SJSA1 (cell line): ENCODE measurements around the gene TSPAN4. TPM values are rescaled to one million over a fixed set of nuclear protein-coding genes. Genes with fewer than 3 reads are reported as not detected.
A peak's percentile ranks its signal among the peaks of the same experiment; 100 is the strongest.

Experiments
- DNase-seq, 2 experiments: peaks; one replicate each; pipeline ENCODE4 v3.0.0-alpha.2; 2015 to 2020; ENCODE audit warnings: low spot score in 2 of 2, low read depth in 1 of 2
- H3K27ac ChIP-seq: fragments of 250-450 bp; sonication (Bioruptor Pico); 2 replicates; pipeline ENCODE4 v1.5.1; 2020; ENCODE audit warnings: mild to moderate bottlenecking, moderate library complexity
- H3K27me3 ChIP-seq: fragments of 250-450 bp; sonication (Bioruptor Pico); replicated peaks from 2 replicates; pipeline ENCODE4 v1.5.1; 2020; ENCODE audit warnings: mild to moderate bottlenecking, moderate library complexity
- H3K36me3 ChIP-seq: fragments of 250-450 bp; sonication (Bioruptor Pico); 2 replicates; pipeline ENCODE4 v1.5.1; 2020; ENCODE audit warnings: mild to moderate bottlenecking
- H3K4me1 ChIP-seq: fragments of 250-450 bp; sonication (Bioruptor Pico); replicated peaks from 2 replicates; pipeline ENCODE4 v1.6.1; 2021; ENCODE audit warnings: mild to moderate bottlenecking
- H3K4me3 ChIP-seq: fragments of 250-450 bp; sonication (Bioruptor Pico); 2 replicates; pipeline ENCODE4 v1.5.1; 2020; ENCODE audit warnings: mild to moderate bottlenecking
- H3K9me3 ChIP-seq: fragments of 250-450 bp; sonication (Bioruptor Pico); replicated peaks from 2 replicates; pipeline ENCODE4 v1.5.1; 2020; ENCODE audit warnings: mild to moderate bottlenecking
- total RNA-seq: library from RNA; depleted of rRNA; stranded (reverse); fragments of >200 nt; shearing (Covaris generic); gene quantifications from 2 replicates; pipeline ENCODE4 v1.2.3, GENCODE V29; 2014

Gene TSPAN4
- total RNA-seq, 1 experiment from 2014 or later, result 62.5 TPM

GRCh38 chr11:843086-843734 lies 558 bp downstream of the TSPAN4 start:
- Histone ChIP-seq H3K9me3 (no peaks in the 10 kb centered on the region), H3K36me3 (peaks cover 42% of the 10 kb centered on the region), H3K27ac (peak overlapping the region; percentile 100), H3K27me3 (no peaks in the 10 kb centered on the region), H3K4me1 (peaks cover 35% of the 10 kb centered on the region), H3K4me3 (peak overlapping the region; percentile 95)
- DNase-seq, result peak in 1 of 2 experiments; percentile 25

- Histone ChIP-seq H3K36me3 (peaks cover 37% of the 10 kb centered on the region), H3K9me3 (no peaks in the 10 kb centered on the region), H3K27ac (peak overlapping the region; percentile 100), H3K27me3 (no peaks in the 10 kb centered on the region), H3K4me3 (peak overlapping the region; percentile 95), H3K4me1 (peaks cover 35% of the 10 kb centered on the region)
- DNase-seq, result peak; percentile 81 to 92
Measured at GRCh38 chr11:843818-844692, 1.4 kb downstream of the TSPAN4 start.

GRCh38 chr11:844693-845644 lies 2.3 kb downstream of the TSPAN4 start:
- peak overlapping the region; percentile 95 for H3K4me3 ChIP-seq
- peaks cover 27% of the 10 kb centered on the region for H3K36me3 ChIP-seq
- peak overlapping the region; percentile 100 for H3K27ac ChIP-seq
- H3K27me3 ChIP-seq, result no peaks in the 10 kb centered on the region
- peak; percentile 78 to 86 for DNase-seq
- no peaks in the 10 kb centered on the region for H3K9me3 ChIP-seq
- H3K4me1 ChIP-seq, result peaks cover 35% of the 10 kb centered on the region

- Histone ChIP-seq H3K4me3 (no peak overlapping the region), H3K27ac (no peak overlapping the region)
Measured at GRCh38 chr11:845872-846495, 3.3 kb downstream of the TSPAN4 start.

GRCh38 chr11:846496-847098 lies 3.9 kb downstream of the TSPAN4 start:
- Histone ChIP-seq H3K4me1 (peaks cover 27% of the 10 kb centered on the region), H3K27me3 (no peaks in the 10 kb centered on the region), H3K9me3 (no peaks in the 10 kb centered on the region), H3K27ac (no peak overlapping the region), H3K36me3 (peaks cover 15% of the 10 kb centered on the region), H3K4me3 (no peak overlapping the region)
- no peak for DNase-seq

More at GRCh38 chr11:845872-846495, 3.3 kb downstream of the TSPAN4 start:
- no peaks in the 10 kb centered on the region for H3K27me3 ChIP-seq
- DNase-seq, result peak; percentile 28 to 52
- peaks cover 21% of the 10 kb centered on the region for H3K36me3 ChIP-seq
- H3K9me3 ChIP-seq, result no peaks in the 10 kb centered on the region
- H3K4me1 ChIP-seq, result peaks cover 31% of the 10 kb centered on the region

- Histone ChIP-seq H3K36me3 (peaks cover 6% of the 10 kb centered on the region; the same call in 1 of the 2 replicates), H3K27ac (no peak overlapping the region), H3K9me3 (no peaks in the 10 kb centered on the region), H3K4me1 (peaks cover 27% of the 10 kb centered on the region), H3K27me3 (no peaks in the 10 kb centered on the region), H3K4me3 (no peak overlapping the region)
- DNase-seq, result no peak
Measured at GRCh38 chr11:847876-848275, 5.2 kb downstream of the TSPAN4 start.

- H3K4me1 ChIP-seq, result peaks cover 27% of the 10 kb centered on the region
- no peak overlapping the region for H3K4me3 ChIP-seq
- no peaks in the 10 kb centered on the region for H3K27me3 ChIP-seq
- no peaks in the 10 kb centered on the region for H3K9me3 ChIP-seq
- DNase-seq, result no peak
- no peak overlapping the region for H3K27ac ChIP-seq
- H3K36me3 ChIP-seq, result peaks cover 6% of the 10 kb centered on the region; the same call in 1 of the 2 replicates
Measured at GRCh38 chr11:848380-848931, 5.8 kb downstream of the TSPAN4 start.

GRCh38 chr11:849104-849824 lies 6.6 kb downstream of the TSPAN4 start:
- peaks cover 22% of the 10 kb centered on the region for H3K4me1 ChIP-seq
- H3K36me3 ChIP-seq, result peaks cover 6% of the 10 kb centered on the region; the same call in 1 of the 2 replicates
- H3K4me3 ChIP-seq, result no peak overlapping the region
- H3K27me3 ChIP-seq, result no peaks in the 10 kb centered on the region
- DNase-seq, result no peak
- no peak overlapping the region for H3K27ac ChIP-seq
- no peaks in the 10 kb centered on the region for H3K9me3 ChIP-seq

GRCh38 chr11:849951-850774 lies 7.5 kb downstream of the TSPAN4 start:
- Histone ChIP-seq H3K36me3 (peaks cover 6% of the 10 kb centered on the region; the same call in 1 of the 2 replicates), H3K27me3 (no peaks in the 10 kb centered on the region), H3K27ac (no peak overlapping the region), H3K4me1 (peaks cover 15% of the 10 kb centered on the region), H3K9me3 (no peaks in the 10 kb centered on the region), H3K4me3 (no peak overlapping the region)
- DNase-seq, result no peak

GRCh38 chr11:850775-851763 lies 8.4 kb downstream of the TSPAN4 start:
- H3K4me3 ChIP-seq, result no peak overlapping the region
- peaks cover 6% of the 10 kb centered on the region for H3K4me1 ChIP-seq
- H3K9me3 ChIP-seq, result no peaks in the 10 kb centered on the region
- H3K27ac ChIP-seq, result no peak overlapping the region
- DNase-seq, result no peak
- H3K27me3 ChIP-seq, result no peaks in the 10 kb centered on the region
- H3K36me3 ChIP-seq, result peaks cover 6% of the 10 kb centered on the region; the same call in 1 of the 2 replicates
